Measurements from ENCODE around the gene CALD1.

Gene CALD1

DNA sequence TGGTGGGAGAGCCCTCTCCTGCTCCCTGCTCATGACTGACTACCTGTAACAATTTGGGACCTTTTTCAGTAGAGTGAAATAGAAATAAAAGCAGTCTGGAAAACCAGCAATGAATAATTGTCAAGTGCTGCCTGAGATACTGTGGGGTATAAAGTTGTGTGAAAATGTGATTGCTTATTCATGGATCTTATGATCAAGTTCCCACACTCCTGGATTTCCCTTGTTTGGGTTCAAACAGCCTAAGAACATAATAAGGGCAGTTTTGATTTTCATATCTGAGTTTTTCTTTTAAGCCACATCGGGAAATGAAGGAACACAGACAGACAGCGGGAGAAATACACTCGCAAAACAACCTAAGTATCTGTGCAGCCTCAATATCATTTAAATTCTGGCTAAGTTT lies 52.9 kb downstream of the CALD1 start:
- DNase-seq: no peak

- DNase-seq: no peak
Observed at GRCh38 chr7:134834689-134835462, 55.4 kb downstream of the CALD1 start.

DNA sequence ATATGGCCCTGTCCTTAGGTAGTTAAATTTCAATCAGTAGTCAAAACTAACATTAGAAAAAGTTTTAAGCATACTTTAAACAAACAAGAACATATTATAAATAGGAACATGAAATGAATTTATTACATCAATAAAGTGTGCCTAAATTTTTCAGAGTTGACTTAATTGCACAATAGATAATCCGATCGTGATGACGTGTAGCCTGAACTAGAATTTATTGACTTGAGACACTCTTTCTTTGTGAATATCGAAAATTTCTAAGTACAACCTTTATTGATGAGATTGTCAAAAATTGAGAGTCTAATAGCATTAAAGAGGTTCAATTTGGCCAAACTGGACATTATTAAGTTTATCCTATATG lies 56.0 kb downstream of the CALD1 start:
- no peak for DNase-seq

GRCh38 chr7:134836447-134836846 lies 57.0 kb downstream of the CALD1 start:
- DNase-seq: no peak

DNA sequence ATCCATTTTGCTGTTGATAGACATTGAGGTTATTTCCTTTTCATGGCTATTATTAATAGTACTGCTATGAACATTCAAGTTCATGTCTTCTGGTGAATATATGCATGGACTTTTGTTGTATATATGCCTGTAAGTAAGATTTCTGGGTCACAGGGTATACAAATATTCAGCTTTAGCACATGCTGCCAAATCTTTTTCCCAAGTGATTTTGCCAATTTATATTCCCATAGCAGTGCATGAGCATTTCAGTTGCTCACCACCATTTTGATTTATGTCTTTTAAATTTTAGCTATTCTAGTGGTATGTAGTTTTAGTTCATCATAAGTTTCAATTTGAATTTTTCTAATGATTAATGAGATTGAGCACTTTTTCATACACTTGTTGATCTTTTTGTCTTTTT lies 59.9 kb downstream of the CALD1 start:
- no peak for DNase-seq

DNA sequence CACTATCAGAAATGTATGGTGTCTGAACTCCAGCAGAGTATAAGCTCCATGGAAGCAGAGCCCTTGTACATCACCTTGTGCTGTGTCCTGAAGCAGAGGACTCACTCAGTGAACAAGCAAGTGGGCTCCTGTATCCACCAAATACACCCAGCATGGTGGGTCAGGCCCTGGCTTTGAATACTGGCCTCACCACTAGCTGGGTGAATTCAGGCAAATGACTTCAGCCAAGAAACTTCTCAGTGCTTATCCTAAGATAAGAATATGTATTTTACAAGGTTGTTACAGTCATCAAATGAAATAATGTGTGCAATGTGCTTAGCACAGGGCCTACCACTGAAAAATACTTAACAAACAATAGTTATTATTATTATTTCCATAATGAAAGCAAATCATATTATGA lies 62.6 kb downstream of the CALD1 start:
- no peak for DNase-seq

DNA sequence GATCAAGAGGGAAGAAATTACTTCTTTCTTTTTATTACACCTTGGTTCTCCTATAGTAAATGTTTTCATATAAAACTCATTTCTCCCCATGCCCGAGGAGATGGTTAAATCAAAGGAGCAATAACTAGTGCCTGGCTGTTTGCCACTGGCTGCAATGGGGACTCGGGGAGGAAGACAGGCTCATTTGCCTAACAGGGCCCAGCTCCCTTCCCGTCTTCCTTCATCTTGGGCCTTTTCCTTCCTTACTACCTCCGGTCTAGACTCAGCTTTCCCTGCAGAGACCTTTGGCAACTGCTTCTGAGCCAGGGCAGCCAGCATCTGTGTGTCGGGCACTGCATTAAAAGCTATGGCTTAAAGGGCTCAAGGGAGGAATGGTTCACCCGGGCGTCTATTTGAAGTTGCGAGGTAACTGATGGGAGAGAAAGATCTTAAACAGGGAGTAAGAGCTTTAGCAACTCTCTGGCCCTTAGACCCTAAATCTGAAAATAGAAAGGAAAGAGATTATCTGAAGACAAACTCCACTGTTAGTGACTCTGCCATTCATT lies 63.5 kb downstream of the CALD1 start:
- no peak for DNase-seq

GRCh38 chr7:134844200-134844599 lies 64.8 kb downstream of the CALD1 start:
- no peak for DNase-seq

DNA sequence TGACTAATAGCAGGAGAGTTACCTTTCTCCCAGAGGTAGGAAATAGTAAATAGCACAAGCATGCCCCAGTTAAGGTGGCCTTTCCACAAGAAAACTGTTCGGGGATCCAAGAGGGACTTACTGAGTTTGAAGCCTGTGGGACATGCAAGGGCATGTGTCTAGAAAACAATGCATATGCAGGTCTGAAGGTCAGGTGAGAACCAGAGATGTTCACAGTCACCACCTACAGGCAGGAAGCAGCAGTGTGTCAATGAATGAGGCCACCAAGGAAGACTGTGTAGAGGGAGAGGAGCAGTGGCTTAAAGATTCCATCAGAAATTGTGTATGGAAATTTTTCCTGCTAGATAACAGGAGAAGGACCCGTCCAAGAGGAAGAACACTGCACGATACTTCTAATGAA lies 66.0 kb downstream of the CALD1 start:
- no peak for DNase-seq

GRCh38 chr7:134847851-134848588 lies 68.6 kb downstream of the CALD1 start:
- DNase-seq: no peak

GRCh38 chr7:134850066-134850465 lies 70.6 kb downstream of the CALD1 start:
- DNase-seq: no peak

DNA sequence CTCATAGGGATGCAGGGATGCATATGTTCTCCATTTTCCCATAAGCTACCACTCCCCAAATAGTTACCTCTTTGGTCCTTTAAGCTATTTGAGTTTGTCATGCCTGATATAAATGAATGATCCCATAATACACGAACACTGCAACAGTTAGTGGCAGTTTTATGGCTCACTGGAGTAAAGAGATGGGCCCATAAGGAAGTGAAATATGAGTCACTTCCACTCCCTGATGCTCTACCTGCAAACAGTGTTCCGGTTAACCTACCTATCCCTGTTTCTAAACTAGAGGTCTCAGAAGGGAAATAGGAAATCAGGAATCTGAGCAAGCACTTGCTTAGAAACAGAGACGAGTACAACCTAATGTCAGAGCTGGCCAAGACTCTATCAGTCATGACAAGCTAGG lies 71.7 kb downstream of the CALD1 start:
- no peak for DNase-seq

DNA sequence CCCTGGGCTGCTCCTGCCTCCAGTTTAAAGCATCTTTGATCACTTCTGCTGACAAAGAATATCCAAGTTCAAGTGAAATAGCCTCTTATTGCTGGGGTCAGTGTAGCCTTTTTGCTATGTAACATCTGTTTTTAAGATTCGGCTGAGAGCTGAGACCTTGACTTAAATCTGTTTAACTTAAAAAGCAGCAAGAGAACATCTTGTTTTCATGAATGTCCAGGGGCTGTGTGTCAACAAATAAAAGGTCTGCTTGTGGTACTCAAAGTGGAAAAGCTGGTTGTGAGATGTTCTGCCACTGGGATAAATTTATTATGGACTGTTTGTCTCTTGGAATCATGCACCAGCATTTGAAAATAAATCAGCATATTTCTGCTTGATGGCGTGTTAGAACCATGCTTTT lies 73.2 kb downstream of the CALD1 start:
- DNase-seq: no peak

DNA sequence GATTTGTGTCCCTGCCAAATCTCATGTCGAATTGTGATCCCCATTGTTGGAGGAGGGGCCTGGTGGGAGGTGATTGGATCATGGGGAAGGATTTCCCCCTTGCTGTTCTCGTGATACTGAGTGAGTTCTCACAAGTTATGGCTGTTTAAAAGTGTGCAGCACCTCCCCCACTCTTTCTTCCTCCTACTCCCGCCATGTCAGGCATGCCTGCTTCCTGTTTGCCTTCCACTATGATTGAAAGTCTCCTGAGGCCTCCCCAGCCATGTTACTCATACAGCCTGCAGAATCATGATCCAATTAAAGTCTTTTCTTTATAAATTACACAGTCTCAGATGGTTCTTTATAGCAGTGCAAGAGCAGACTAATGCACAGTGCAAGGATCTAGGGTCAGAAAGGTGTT lies 75.4 kb downstream of the CALD1 start:
- no peak for DNase-seq

- no peak for DNase-seq
Observed at GRCh38 chr7:134855442-134855841, 76.0 kb downstream of the CALD1 start.

DNA sequence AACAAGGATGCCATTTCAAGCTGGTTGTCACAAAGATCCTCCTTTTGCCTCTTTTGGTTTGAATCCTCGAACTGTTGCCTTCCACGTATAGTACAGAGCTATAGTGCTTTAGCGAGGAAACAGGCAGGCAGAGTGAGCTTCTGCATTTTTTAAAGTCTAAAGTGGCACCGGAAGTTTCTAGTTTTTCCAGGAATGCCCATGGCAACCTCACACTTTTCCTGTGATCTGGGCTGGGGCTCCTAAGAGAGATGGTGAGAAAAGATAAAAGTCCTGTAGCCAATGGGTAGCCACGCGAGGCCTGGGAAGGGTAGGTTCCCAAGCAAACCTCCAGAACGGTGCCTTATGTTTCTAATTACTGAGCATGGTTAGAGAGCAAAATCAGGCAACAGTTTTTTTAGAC lies 76.7 kb downstream of the CALD1 start:
- DNase-seq: no peak

DNA sequence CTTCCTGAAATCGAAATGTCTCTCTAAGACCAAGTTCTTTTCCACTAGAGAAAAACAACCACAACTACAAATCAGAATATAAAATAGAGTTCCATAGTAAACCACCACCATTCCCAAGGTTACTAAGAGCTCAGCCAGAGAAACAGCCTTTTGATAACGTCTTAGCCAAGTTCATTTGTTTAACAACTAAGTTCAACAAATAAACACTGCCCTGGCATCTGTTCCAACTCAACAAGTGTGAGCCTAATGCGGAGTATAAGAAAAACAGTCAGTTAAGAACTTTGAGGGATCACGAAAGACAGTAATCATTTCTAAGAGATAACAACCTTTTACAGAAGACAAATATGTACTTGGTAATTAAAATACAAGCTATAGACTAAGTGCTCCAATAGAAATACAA lies 77.3 kb downstream of the CALD1 start:
- DNase-seq: no peak

DNA sequence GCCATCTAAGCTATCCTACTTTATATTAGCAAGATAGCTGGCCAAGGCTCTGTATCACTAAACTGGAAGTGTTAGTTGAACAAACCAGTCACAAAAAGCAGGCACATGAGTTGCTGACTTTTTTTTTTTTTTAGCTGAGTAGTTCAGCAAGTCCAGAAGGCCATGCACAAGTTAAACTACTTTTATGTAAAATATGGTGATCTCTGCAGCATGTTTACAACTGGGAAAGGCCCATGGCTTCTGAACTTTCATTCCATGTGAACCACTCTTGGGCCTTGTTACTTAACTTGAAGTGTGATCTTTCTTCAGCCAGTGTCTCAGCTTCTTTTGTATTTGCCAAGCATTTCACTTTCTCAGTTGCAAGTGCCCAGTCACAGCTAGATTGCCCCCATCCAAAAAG lies 78.5 kb downstream of the CALD1 start:
- DNase-seq: no peak

GRCh38 chr7:134859783-134860182 lies 80.3 kb downstream of the CALD1 start:
- DNase-seq: no peak

DNA sequence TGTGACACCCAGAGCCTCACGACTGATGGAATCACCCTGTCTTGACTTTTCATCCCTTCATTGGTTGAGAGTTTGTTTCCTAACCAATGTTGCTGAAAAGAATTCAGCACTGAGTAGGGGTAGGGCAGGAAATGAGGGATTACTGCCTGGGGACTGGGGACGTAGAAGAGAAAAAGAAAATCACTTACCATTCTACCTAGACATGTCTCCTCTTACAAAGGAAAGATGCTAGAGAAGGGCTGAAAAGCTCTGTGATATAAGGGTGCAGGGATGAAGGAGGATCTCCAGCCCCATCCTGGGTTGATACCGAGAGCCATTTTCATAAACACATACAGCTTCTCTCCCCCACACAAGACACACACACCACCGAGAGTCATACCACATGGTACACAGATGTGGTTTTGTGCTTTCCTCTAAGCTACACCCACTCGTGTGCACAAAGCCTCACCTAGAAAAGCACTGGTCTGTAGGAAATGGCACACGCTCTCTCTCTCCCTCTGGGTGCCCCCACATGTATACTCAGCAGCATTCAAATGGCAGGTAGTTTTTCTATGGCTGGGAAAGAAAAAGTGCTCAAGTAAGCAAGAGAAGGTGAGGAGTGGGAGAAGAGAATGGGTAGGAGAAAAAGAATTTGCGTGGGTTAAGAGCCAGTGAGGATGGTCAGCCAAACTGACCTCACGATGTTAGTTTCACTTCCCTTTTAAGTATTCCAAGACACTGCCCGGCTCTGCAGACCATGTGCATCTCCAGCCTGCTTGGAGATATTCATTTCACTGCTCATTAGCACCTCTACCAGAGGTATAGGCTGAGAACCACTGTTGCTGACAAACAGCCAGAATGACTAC lies 85.8 kb downstream of the CALD1 start:
- DNase-seq: peak; percentile 17

- DNase-seq: no peak
Observed at GRCh38 chr7:134866617-134867016, 87.2 kb downstream of the CALD1 start.

- DNase-seq: no peak
Observed at GRCh38 chr7:134870156-134870555, 90.7 kb downstream of the CALD1 start.

DNA sequence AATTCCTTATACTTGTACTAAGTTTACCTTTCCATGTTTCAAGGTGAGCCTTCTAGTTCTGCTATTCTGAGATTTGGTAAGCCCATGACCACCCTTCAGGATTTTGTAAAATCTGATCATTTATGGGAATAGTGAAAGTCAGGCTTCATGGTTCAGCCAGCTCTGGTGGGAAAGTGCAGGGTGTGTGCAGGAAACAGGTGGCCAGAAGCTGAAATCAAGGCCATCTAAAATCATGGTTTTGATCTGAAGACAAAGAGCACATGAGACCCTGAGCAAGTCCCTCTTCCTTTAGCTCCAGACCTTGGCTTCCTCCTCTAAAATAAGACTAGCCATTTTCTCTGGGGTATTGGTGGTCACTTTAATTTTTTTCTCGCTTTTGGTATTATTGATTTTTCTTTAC lies 91.3 kb downstream of the CALD1 start:
- no peak for DNase-seq

GRCh38 chr7:134873253-134873652 lies 93.8 kb downstream of the CALD1 start:
- no peak for DNase-seq
